SH-SY5Y (cell line): ENCODE measurements around the gene EIF4ENIF1.

ENCODE experiments used
- GATA2 ChIP-seq: IDR thresholded peaks from 2 replicates; pipeline ENCODE4 v1.6.1; 2011; ENCODE audit warnings: mild to moderate bottlenecking, low read depth, low read length
- GATA3 ChIP-seq: IDR thresholded peaks from 2 replicates; pipeline ENCODE4 v1.6.1; 2011; ENCODE audit warnings: low read depth, mild to moderate bottlenecking, low read length, moderate library complexity

Gene EIF4ENIF1

GRCh38 chr22:31451709-31452571 is 37.7 kb downstream of the EIF4ENIF1 start:
- TF ChIP-seq GATA3 (no peak), GATA2 (no peak)

- TF ChIP-seq GATA2 (no peak), GATA3 (no peak)
These were observed 40.1 kb downstream of the EIF4ENIF1 start for GRCh38 chr22:31449506-31449905.

- TF ChIP-seq GATA2, result no peak
- TF ChIP-seq GATA3, result no peak
These were observed 41.3 kb downstream of the EIF4ENIF1 start for GRCh38 chr22:31448382-31448781.

GRCh38 chr22:31447337-31447736 is 42.3 kb downstream of the EIF4ENIF1 start:
- no peak for TF ChIP-seq GATA2

- TF ChIP-seq GATA3 (no peak), GATA2 (no peak)
These were observed 42.9 kb downstream of the EIF4ENIF1 start for GRCh38 chr22:31446767-31447166.

GRCh38 chr22:31446208-31446607 is 43.4 kb downstream of the EIF4ENIF1 start:
- TF ChIP-seq GATA3 (no peak), GATA2 (no peak)

- no peak for TF ChIP-seq GATA2
- TF ChIP-seq GATA3, result no peak
These were observed 44.0 kb downstream of the EIF4ENIF1 start for GRCh38 chr22:31445642-31446041.

- no peak for TF ChIP-seq GATA3
- no peak for TF ChIP-seq GATA2
These were observed 46.1 kb downstream of the EIF4ENIF1 start for GRCh38 chr22:31443516-31443915.

GRCh38 chr22:31442768-31443489 is 46.7 kb downstream of the EIF4ENIF1 start:
- TF ChIP-seq GATA3 (no peak), GATA2 (no peak)

- TF ChIP-seq GATA3, result no peak
- no peak for TF ChIP-seq GATA2
These were observed 48.0 kb downstream of the EIF4ENIF1 start for GRCh38 chr22:31441652-31442051.

- TF ChIP-seq GATA3, result no peak
- no peak for TF ChIP-seq GATA2
These were observed 49.0 kb downstream of the EIF4ENIF1 start for GRCh38 chr22:31440681-31441080.

- TF ChIP-seq GATA3, result no peak
- TF ChIP-seq GATA2, result no peak
These were observed 49.8 kb downstream of the EIF4ENIF1 start for GRCh38 chr22:31439808-31440207.

GRCh38 chr22:31436132-31436531 is 53.5 kb downstream of the EIF4ENIF1 start:
- no peak for TF ChIP-seq GATA2
- TF ChIP-seq GATA3, result no peak

- TF ChIP-seq GATA3 (no peak), GATA2 (no peak)
These were observed 57.7 kb downstream of the EIF4ENIF1 start for GRCh38 chr22:31431950-31432349.
